GM12878 (cell line): Measurements from ENCODE around the gene SYNPR. TPM values are rescaled to one million over a fixed set of nuclear protein-coding genes. Genes with fewer than 3 reads are reported as not detected.

Experiments used
- ATAC-seq: fragments of 200-7000 bp; cut with Tn5 transposase; 3 replicates; pipeline ENCODE4 v1.9.1; 2020; ENCODE audit warnings: mild to moderate bottlenecking, moderate library complexity
- BruUV-seq: library from RNA; stranded (reverse); fragments of 400-500 nt; replicated peaks from 2 replicates; lab custom pipeline; 2021; lab: Mats Ljungman, UMichigan
- CTCF ChIA-PET: fragments of 300-600 bp; sonication (Branson Sonifier 250); formaldehyde crosslinking; extraction: SDS; loops from one replicate; lab custom pipeline; 2021; ENCODE audit warnings: inconsistent platforms; lab: Yijun Ruan, JAX
- POLR2A ChIA-PET: fragments of 350-600 bp; formaldehyde crosslinking; extraction: SDS; loops from one replicate; lab custom pipeline; 2021; ENCODE audit warnings: inconsistent platforms; lab: Charles Lee
- RAD21 ChIA-PET: fragments of 300-600 bp; sonication (Branson Sonifier 250); formaldehyde crosslinking; loops from one replicate; lab custom pipeline; 2023; ENCODE audit warnings: antibody characterized with exemption; ENCODE audit not compliant: unreplicated experiment; lab: Charles Lee
- SMC1A ChIA-PET: fragments of 300-600 bp; sonication (Branson Sonifier 250); formaldehyde crosslinking; loops from one replicate; lab custom pipeline; 2023; ENCODE audit not compliant: unreplicated experiment, uncharacterized antibody; lab: Charles Lee
- DNase-seq: peaks from one replicate; pipeline ENCODE4 v3.0.0-alpha.2; 2011; ENCODE audit warnings: low read depth, low spot score
- FAIRE-seq: peaks from 3 replicates; lab custom pipeline; 2011; peaks lifted over from hg19 to GRCh38; lab: Jason Lieb, UNC
- H2AFZ ChIP-seq: 2 replicates; pipeline ENCODE4 v1.6.0; 2011; ENCODE audit warnings: low read depth, low read length, control low read depth; ENCODE audit not compliant: control insufficient read depth
- H3K27ac ChIP-seq: 2 replicates; pipeline ENCODE4 v1.5.1; 2011; ENCODE audit warnings: control low read depth; ENCODE audit not compliant: control insufficient read depth, insufficient read depth
- H3K27me3 ChIP-seq, 2 experiments: replicated peaks in 1 of 2; 2 replicates each; pipeline versions ENCODE4 v1.6.0 to v1.6.1; 2011; ENCODE audit warnings: low read length in 1 of 2; ENCODE audit not compliant: control insufficient read depth in 2 of 2, insufficient read depth in 2 of 2
- H3K36me3 ChIP-seq, 2 experiments: 2 replicates each; pipeline ENCODE4 v1.5.1; 2011; ENCODE audit warnings: low read length in 1 of 2; ENCODE audit not compliant: control insufficient read depth in 2 of 2, insufficient read depth in 2 of 2
- H3K4me1 ChIP-seq: 2 replicates; pipeline ENCODE4 v1.6.1; 2011; ENCODE audit warnings: mild to moderate bottlenecking, low read length, moderate library complexity, mixed read lengths; ENCODE audit not compliant: control insufficient read depth, insufficient read depth
- H3K4me2 ChIP-seq: 2 replicates; pipeline ENCODE4 v1.6.0; 2011; ENCODE audit warnings: control low read depth; ENCODE audit not compliant: control insufficient read depth, insufficient read depth
- H3K4me3 ChIP-seq: fragments of 200-600 bp; sonication (generic); 2 replicates; pipeline ENCODE4 v1.5.1; 2016
- H3K79me2 ChIP-seq: 2 replicates; pipeline ENCODE4 v1.6.0; 2011; ENCODE audit warnings: low read length; ENCODE audit not compliant: control insufficient read depth, insufficient read depth
- H3K9ac ChIP-seq: 2 replicates; pipeline ENCODE4 v1.8.0; 2011; ENCODE audit warnings: low read length, control low read depth, mixed read lengths; ENCODE audit not compliant: control insufficient read depth, insufficient read depth
- H3K9me3 ChIP-seq: replicated peaks from 3 replicates; pipeline ENCODE4 v1.5.1; 2011; ENCODE audit warnings: mild to moderate bottlenecking, low read length; ENCODE audit not compliant: control insufficient read depth, insufficient read depth
- H4K20me1 ChIP-seq: 2 replicates; pipeline ENCODE4 v1.6.0; 2011; ENCODE audit not compliant: control insufficient read depth, insufficient read depth
- CBFB ChIP-seq: IDR thresholded peaks from 2 replicates; pipeline ENCODE4 v1.6.1; 2016; ENCODE audit warnings: antibody characterized with exemption, low read depth
- CHD4 ChIP-seq: fragments of 200-600 bp; sonication (generic); IDR thresholded peaks from 2 replicates; pipeline ENCODE4 v1.6.1; 2016; ENCODE audit warnings: mild to moderate bottlenecking
- CREB1 ChIP-seq: IDR thresholded peaks from 2 replicates; pipeline ENCODE4 v1.6.1; 2012; ENCODE audit warnings: low read depth, mild to moderate bottlenecking, inconsistent platforms
- FOXM1 ChIP-seq: IDR thresholded peaks from 2 replicates; pipeline ENCODE4 v1.6.1; 2012; ENCODE audit warnings: low read depth, mild to moderate bottlenecking, inconsistent platforms, low read length, moderate library complexity
- HDAC2 ChIP-seq: fragments of 200-600 bp; sonication (generic); IDR thresholded peaks from 2 replicates; pipeline ENCODE4 v1.6.1; 2017
- HDAC6 ChIP-seq: fragments of 200-600 bp; sonication (generic); IDR thresholded peaks from one replicate; pipeline ENCODE4 v1.8.0; 2017; ENCODE audit warnings: antibody characterized with exemption; ENCODE audit not compliant: unreplicated experiment
- HDGF ChIP-seq: fragments of 450-650 bp; IDR thresholded peaks from 2 replicates; pipeline ENCODE4 v1.6.1; 2016; ENCODE audit warnings: antibody characterized with exemption
- IRF3 ChIP-seq: fragments of 450-650 bp; IDR thresholded peaks from 2 replicates; pipeline ENCODE4 v1.6.1; 2014; ENCODE audit warnings: mild to moderate bottlenecking
- IRF4 ChIP-seq: IDR thresholded peaks from 2 replicates; pipeline ENCODE4 v1.6.1; 2011; ENCODE audit warnings: low read depth, low read length
- KAT2A ChIP-seq: conservative IDR thresholded peaks from 2 replicates; pipeline ENCODE4 v1.6.1; 2011; ENCODE audit warnings: low read depth, low read length; ENCODE audit not compliant: control insufficient read depth
- MEF2A ChIP-seq: IDR thresholded peaks from 2 replicates; pipeline ENCODE4 v1.6.1; 2011; ENCODE audit warnings: low read depth, mild to moderate bottlenecking, low read length, moderate library complexity; ENCODE audit not compliant: insufficient read depth
- PAX8 ChIP-seq: fragments of 450-650 bp; IDR thresholded peaks from 2 replicates; pipeline ENCODE4 v1.6.1; 2017; ENCODE audit warnings: mild to moderate bottlenecking, moderate library complexity
- POLR2AphosphoS5 ChIP-seq: IDR thresholded peaks from 2 replicates; pipeline ENCODE4 v1.6.1; 2011; ENCODE audit warnings: mild to moderate bottlenecking, low read length, inconsistent platforms
- RCOR1 ChIP-seq: conservative IDR thresholded peaks from 2 replicates; pipeline ENCODE4 v1.6.1; 2012; ENCODE audit warnings: low read depth, low read length, improper control_type of control experiment
- RELA ChIP-seq: fragments of 450-650 bp; IDR thresholded peaks from 2 replicates; pipeline ENCODE4 v1.8.0; 2014; ENCODE audit warnings: borderline replicate concordance; ENCODE audit not compliant: partially characterized antibody
- SKIL ChIP-seq: fragments of 450-650 bp; IDR thresholded peaks from 2 replicates; pipeline ENCODE4 v1.6.1; 2017; ENCODE audit warnings: mild to moderate bottlenecking, low read depth, inconsistent platforms; ENCODE audit not compliant: poor library complexity, severe bottlenecking
- SMC3 ChIP-seq: IDR thresholded peaks from 2 replicates; pipeline ENCODE4 v1.6.1; 2011; ENCODE audit warnings: low read length, improper control_type of control experiment, borderline replicate concordance
- ZBTB4 ChIP-seq: fragments of 450-650 bp; formaldehyde crosslinking; IDR thresholded peaks from 2 replicates; pipeline ENCODE4 v1.4.0; 2022; ENCODE audit warnings: mild to moderate bottlenecking, moderate library complexity
- ZNF207 ChIP-seq: fragments of 450-650 bp; IDR thresholded peaks from 2 replicates; pipeline ENCODE4 v1.6.1; 2014; ENCODE audit warnings: antibody characterized with exemption, mild to moderate bottlenecking, borderline replicate concordance
- ZNF622 ChIP-seq: fragments of 450-650 bp; IDR thresholded peaks from 2 replicates; pipeline ENCODE4 v1.6.1; 2017; ENCODE audit warnings: mild to moderate bottlenecking, inconsistent platforms
- in situ Hi-C: fragments of 300-500 bp; cut with MboI; formaldehyde crosslinking; loops from 9 replicates; pipeline ENCODE4 v1.14.3; 2018; ENCODE audit warnings: mixed read lengths
- intact Hi-C: fragments of 100-400 bp; cut with micrococcal nuclease; formaldehyde crosslinking; loops from one replicate; pipeline ENCODE4 v1.14.2; 2022; ENCODE audit not compliant: unreplicated experiment
- polyA plus RNA-seq, 11 experiments: library from polyadenylated mRNA; depleted of rRNA in 4 of 11; unstranded in 6 of 11; stranded (reverse) in 5 of 11; fragments of >200 nt; fragmentation: Nextera tagmentation in 4 of 11; fragmentation: Illumina TruSeq in 1 of 11; extraction: Ambion mirVana in 4 of 11; extraction: Trizol in 1 of 11; gene quantifications; 1 replicate in 1 of 11; 2 replicates in 10 of 11; pipeline versions ENCODE4 v1.2.1 to v1.2.3, GENCODE V29; 2011 to 2016; ENCODE audit warnings: inconsistent platforms in 2 of 11, missing spikeins in 2 of 11, low read depth in 1 of 11
- total RNA-seq, 4 experiments: library from RNA; depleted of rRNA in 3 of 4; stranded (reverse); fragments of >200 nt in 3 of 4; fragmentation: Illumina TruSeq in 1 of 4; extraction: Trizol in 1 of 4; gene quantifications; 2 replicates each; pipeline versions ENCODE4 v1.2.1 to v1.2.3, GENCODE V29; 2013 to 2021

The SYNPR gene
- total and polyA plus RNA-seq, 10 of the 15 experiments (the other 5 are each of a cell fraction or from before 2014, with no cell fraction given), result not detected

GRCh38 chr3:63295356-63295755, 17.2 kb downstream of the SYNPR start (continued):
- no peak for TF ChIP-seq ZNF622
- no peak for TF ChIP-seq FOXM1
- TF ChIP-seq CBFB, result no peak
- TF ChIP-seq SKIL, result no peak
- TF ChIP-seq IRF4, result no peak
- no peak for TF ChIP-seq POLR2AphosphoS5

GRCh38 chr3:63295806-63296205, 17.7 kb downstream of the SYNPR start:
- H3K27me3 ChIP-seq, result no peaks in the 10 kb centered on the region
- no peaks in the 10 kb centered on the region; the same call in 2 of the 3 replicates for H3K9me3 ChIP-seq
- no peak overlapping the region for H3K4me2 ChIP-seq
- H3K4me3 ChIP-seq, result no peak overlapping the region
- ChIA-PET CTCF (no interaction called here), POLR2A (no interaction called here), SMC1A (no interaction called here), RAD21 (no interaction called here)
- no peak overlapping the region for H3K9ac ChIP-seq
- BruUV-seq, result no TSS peak
- no peaks in the 10 kb centered on the region for H3K79me2 ChIP-seq
- no peaks in the 10 kb centered on the region for H3K4me1 ChIP-seq
- H4K20me1 ChIP-seq, result no peaks in the 10 kb centered on the region
- in situ Hi-C loops (no loop called here), intact Hi-C loops (no loop called here)
- no peaks in the 10 kb centered on the region for H3K36me3 ChIP-seq
- FAIRE-seq (no peak), ATAC-seq (no peak), DNase-seq (no peak)
- no peak overlapping the region for H2AFZ ChIP-seq
- no peak overlapping the region for H3K27ac ChIP-seq
- no peak for TF ChIP-seq ZBTB4 (CRISPR knock-in tag)
- TF ChIP-seq RCOR1, result no peak
- no peak for TF ChIP-seq PAX8
- no peak for TF ChIP-seq CHD4
- no peak for TF ChIP-seq ZNF207
- TF ChIP-seq RELA, result no peak
- no peak for TF ChIP-seq HDGF
- TF ChIP-seq CREB1, result no peak
- no peak for TF ChIP-seq FOXM1
- TF ChIP-seq HDAC2, result no peak
- no peak for TF ChIP-seq SMC3
- TF ChIP-seq KAT2A, result no peak
- no peak for TF ChIP-seq HDAC6
- TF ChIP-seq IRF3, result no peak
- no peak for TF ChIP-seq MEF2A
